A673 (cell line): Measurements from ENCODE around the gene SPINK4.

ENCODE experiments used
- EZH2 ChIP-seq: fragments of 200-600 bp; sonication (generic); IDR thresholded peaks from 2 replicates; pipeline ENCODE4 v1.6.1; 2017; ENCODE audit warnings: borderline replicate concordance, low read depth, mild to moderate bottlenecking, mixed read lengths, antibody characterized with exemption, low read length; ENCODE audit not compliant: poor library complexity, severe bottlenecking
- TF ChIP-seq, protein P1 (sequence below): fragments of 300-800, 200-600 bp; sonication (generic); conservative IDR thresholded peaks from 2 replicates; pipeline ENCODE4 v1.5.1; 2017; ENCODE audit warnings: low read depth, mild to moderate bottlenecking, antibody characterized with exemption, low read length, moderate library complexity, mixed read lengths

DNA sequence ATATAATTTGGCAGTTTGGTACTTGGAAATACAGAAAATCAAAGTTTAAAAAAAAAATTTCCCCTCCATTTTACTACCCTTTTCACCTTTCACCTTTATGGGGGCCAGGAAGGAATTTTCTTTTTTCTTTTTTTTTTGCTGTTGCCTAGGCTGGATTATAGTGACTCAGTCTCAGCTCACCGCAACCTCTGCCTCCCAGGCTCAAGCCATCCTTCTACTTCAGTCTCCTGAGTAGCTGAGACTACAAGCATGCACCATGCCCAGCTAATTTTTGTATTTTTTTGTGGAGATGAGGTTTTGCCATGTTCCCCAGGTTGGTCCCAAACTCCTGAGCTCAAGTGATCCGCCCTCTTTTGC, 34.0 kb downstream of the SPINK4 start:
- TF ChIP-seq, protein P1, sequence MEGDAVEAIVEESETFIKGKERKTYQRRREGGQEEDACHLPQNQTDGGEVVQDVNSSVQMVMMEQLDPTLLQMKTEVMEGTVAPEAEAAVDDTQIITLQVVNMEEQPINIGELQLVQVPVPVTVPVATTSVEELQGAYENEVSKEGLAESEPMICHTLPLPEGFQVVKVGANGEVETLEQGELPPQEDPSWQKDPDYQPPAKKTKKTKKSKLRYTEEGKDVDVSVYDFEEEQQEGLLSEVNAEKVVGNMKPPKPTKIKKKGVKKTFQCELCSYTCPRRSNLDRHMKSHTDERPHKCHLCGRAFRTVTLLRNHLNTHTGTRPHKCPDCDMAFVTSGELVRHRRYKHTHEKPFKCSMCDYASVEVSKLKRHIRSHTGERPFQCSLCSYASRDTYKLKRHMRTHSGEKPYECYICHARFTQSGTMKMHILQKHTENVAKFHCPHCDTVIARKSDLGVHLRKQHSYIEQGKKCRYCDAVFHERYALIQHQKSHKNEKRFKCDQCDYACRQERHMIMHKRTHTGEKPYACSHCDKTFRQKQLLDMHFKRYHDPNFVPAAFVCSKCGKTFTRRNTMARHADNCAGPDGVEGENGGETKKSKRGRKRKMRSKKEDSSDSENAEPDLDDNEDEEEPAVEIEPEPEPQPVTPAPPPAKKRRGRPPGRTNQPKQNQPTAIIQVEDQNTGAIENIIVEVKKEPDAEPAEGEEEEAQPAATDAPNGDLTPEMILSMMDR = no peak
- no peak for TF ChIP-seq EZH2
